Measurements from ENCODE around the gene HMGB3.
"Not testable (repeated sequence)": the region's sequence is repeated elsewhere in the genome, so short reads cannot be mapped to it uniquely, and the experiment has no call there.

HMGB3 gene

DNA sequence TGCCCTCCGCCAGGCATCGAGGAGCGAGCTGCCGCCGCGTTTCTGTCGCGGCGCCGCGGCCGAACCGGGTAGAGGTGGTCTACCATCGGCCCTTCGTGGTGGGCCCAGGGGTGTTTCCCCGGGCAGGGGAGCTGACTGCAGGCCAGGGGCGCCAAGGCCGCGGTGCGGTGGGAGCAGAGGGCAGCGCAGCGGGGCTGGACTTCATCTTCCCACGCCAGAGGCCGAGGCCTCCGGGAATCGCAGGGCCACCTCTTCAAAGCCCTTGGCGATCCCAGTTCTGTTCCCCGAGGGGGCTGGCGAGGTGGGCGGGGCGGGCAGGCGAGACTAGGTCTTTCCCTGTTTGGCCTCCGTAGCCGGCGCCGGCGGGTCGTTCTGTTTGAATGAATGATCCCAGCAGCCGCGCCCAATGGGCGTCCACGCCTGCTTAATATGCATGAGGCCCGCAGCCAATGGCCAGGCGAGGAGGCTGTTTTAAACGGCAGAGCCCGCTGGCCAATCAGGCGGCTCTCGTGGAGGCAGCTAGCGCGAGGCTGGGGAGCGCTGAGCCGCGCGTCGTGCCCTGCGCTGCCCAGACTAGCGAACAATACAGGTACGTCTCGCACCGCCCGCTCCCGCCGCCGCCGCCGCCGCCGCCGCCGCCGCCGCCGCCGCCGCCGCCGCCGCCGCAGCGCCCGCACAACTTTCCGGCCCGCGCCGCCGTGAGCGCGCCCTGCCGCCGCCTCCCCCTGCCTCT, at the start of gene HMGB3:
HMGB3 (plus strand) TSS at position 548 of the 733 bp plus-strand sequence. CDS start 2,265 bp downstream, outside the sequence.
- peak; percentile 62 for DNase-seq

DNA sequence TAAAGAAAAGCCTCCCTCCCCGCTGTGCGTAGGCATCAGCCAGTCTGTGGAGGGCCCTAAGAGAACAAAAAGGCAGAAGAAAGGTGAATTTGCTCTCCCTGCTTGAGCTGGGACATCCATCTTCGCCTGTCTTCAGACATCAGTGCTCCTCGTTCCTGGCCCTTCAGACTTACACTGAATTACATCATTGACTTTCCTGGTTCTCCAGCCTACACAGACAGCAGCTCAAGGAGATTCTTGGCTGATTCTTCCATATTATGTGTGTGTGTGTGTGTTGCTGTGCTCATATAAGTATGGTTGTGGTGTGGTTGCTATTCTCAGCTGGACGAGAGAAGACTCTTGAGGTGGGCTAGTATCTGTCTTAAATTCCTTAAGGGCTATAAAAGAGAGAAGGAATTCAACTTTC, 49.2 kb upstream of the HMGB3 start:
- no peak for DNase-seq

- DNase-seq: no peak
Measured at GRCh38 chrX:150934453-150934852, 48.7 kb upstream of the HMGB3 start.

DNA sequence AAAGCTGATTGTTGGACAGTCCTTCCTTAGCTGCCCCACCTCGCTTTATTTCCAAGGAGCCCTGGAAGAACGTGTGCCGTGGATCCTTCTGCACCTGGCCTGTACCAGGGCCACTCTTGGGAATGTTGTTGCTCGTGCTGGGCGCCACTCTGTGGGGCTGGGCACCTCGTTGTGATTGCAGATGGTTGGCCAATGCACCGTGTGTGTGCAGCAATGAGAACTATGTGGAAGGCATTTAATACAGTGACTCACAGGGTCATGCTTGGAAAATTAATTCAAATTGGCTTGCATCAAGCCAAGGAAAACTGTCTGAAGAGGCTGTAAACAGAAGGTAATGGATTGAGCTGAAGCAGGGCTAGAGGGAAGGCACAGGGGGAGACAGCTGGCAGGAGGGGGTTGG, 47.7 kb upstream of the HMGB3 start:
- no peak for DNase-seq

GRCh38 chrX:150936556-150936955, 46.6 kb upstream of the HMGB3 start:
- no peak for DNase-seq

- DNase-seq: no peak
Measured at GRCh38 chrX:150940844-150941495, 42.2 kb upstream of the HMGB3 start.

GRCh38 chrX:150941580-150941979, 41.6 kb upstream of the HMGB3 start:
- DNase-seq: no peak

DNA sequence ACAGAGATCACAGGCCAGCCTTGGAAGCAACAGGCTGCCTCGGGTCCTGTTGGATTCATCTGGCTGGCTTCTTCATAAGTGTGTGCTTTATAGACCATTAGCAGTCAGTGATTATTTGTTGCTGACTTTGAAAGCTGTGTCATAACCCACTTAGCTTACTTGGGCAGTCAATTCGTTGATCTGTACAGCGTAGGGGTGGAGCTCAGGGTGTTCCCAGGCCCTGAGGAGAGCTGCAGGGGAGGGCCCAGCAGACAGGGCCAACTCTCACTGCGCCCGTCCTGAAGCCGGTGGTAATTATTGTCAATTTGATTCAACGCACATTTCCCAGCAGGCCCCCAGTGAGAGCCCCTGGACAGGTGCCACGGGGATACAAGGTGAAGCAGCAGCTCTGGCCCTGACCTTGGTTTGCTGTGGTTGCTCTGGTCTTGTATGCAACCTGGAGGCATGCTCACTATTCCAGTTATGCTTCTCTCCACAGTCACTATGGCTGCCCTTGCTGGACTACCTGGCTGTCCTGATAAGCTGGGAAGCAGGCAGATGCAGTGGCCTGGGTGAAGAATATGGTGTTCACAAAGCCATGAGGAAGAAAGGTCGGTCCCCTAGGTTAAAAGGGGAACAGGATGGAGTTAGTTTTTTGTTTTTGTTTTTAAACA, 40.1 kb upstream of the HMGB3 start:
- no peak for DNase-seq

DNA sequence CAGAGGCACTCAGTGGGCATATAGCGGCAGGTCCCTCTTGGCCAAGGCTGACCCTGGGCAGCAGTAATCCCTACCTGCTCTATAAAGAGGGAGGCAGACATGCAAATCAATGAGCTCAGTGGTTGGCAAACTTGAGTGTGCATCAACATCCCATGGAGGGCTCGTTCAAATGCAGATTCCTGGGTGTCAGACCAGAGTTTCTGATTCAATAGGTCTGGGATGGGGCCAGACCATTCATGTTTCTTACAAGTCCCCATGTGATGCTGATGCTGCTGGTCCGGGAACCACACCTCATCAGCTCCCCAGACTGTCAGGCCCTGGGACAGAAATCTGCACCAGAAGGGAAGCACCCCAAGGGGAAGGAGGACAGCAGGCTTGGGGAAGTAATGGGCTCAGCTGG, 38.9 kb upstream of the HMGB3 start:
- DNase-seq: no peak

DNA sequence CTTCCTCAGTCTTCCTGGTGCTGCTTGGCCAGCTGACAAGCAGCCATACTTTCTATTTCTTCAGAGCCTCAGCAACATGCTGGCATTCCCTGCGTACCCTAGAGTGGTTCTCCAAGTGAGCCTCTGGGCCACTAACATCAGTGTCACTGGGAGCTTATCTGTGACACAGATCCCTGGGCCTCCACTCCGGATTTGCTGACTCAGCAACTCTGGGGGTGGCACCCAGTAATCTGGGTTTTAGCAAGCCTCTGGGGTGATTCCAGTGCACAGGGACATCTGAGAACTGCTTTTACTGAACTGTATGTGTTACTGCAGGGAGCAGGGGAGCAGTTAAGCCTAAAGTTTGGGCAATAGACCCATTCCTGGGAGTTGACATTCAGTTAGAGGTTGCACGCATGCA, 28.2 kb upstream of the HMGB3 start:
- no peak for DNase-seq

GRCh38 chrX:150955590-150955989, 27.5 kb upstream of the HMGB3 start:
- DNase-seq: no peak

GRCh38 chrX:150958177-150958576, 25.0 kb upstream of the HMGB3 start:
- DNase-seq: no peak

DNA sequence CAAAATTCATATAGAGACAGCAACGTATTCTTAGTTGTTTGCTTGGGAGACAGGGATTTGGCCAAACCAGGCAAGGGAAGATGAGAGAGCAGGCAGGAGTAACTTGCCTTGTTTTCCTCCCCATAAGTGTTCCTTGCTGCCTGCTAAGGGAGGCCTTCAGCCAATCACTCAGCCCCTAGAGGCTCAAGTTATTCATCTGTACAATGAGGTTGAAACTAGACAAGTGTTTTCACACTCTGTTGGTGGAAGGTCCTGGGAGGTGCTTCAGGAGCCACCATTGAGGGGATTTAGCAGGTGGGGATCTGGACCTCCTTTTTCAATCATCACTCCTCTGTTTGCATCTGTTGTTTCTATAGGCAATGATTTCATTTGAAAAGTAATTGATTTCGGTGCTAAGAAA, 23.6 kb upstream of the HMGB3 start:
- DNase-seq: no peak

GRCh38 chrX:150961631-150962030, 21.5 kb upstream of the HMGB3 start:
- DNase-seq: no peak

GRCh38 chrX:150964416-150964815, 18.7 kb upstream of the HMGB3 start:
- not testable (repeated sequence) for DNase-seq

- DNase-seq: no peak
Measured at GRCh38 chrX:150966235-150966634, 16.9 kb upstream of the HMGB3 start.

- DNase-seq: no peak
Measured at GRCh38 chrX:150966742-150967141, 16.4 kb upstream of the HMGB3 start.

DNA sequence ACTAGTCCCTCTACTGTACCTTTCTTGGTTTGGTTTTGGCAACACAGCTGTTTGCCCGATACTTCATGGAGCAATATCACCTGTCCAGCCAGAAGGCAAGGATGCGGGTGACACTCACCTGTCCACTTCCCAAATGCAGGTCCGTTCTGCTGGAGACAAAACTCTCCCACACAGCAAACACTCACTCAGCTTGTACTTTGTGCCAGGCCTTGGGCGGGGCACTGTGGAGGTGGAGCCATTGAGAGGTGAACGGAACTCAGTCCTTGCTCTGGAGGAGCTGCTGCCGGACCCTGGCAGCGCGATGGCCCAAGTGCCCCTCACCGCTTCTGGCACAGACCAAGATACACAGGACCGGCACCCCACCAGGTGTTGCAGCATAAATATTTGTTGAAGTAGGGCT, 15.3 kb upstream of the HMGB3 start:
- DNase-seq: no peak

DNA sequence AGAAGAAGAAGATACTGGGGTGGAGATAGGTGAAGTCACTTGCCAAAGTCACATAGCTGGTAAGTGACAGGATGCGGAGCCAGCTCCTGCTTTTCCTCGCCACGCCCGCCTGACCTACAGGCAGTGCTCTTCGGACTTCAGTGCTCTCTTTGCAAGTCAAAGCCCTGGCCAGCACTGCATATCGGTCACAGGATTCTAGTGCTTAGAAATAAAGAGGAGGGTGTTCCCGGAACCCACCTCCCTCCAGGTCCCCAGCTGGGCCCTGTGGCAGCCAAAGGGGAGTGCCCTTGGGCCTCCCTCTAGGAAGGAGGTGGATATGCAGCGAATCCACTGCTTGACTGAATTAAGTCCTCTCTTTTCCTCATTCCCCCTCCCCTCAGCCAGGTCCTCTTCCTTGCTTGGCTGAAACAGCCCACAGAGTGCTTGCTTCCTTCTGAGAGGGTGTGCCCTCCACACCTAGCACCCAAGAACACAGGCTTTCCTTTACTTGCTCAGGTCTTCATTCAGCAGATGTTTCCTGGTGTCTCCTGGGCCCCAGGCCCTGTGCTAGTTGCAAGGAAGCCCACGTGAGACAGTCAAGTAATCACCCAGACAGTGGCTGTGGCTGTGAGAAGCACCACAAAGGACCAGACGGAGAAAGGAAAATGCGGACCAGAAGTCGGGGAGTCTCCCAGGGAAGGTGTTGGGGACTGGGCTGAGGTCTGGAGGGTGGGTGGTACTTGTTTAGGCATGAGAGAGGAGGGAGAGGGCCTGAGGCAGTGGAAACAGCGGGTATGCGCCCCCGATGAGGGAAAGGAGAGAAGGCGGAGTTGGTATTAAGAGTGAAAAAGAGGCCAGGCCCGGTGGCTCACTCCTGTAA, 14.0 kb upstream of the HMGB3 start:
- DNase-seq: no peak

DNA sequence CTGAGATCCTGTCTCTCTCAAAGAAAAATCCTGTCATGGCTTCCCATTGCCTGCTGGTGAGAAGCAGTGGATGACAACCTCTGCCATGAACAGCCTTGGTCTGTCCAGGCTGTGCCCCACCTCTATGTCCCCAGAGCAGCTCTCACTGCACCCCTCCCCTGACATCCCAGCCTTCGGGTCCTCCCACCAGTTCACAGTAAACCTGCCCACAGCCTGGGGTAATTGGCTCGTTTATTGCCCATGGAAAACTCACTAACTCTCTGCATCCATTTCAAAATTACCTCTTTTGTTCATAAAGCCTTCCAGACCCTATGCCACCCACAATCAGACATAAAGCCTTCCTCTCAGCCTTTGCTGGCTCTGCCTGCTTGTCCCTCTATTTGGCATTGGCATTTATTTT, 10.7 kb upstream of the HMGB3 start:
- DNase-seq: no peak

DNA sequence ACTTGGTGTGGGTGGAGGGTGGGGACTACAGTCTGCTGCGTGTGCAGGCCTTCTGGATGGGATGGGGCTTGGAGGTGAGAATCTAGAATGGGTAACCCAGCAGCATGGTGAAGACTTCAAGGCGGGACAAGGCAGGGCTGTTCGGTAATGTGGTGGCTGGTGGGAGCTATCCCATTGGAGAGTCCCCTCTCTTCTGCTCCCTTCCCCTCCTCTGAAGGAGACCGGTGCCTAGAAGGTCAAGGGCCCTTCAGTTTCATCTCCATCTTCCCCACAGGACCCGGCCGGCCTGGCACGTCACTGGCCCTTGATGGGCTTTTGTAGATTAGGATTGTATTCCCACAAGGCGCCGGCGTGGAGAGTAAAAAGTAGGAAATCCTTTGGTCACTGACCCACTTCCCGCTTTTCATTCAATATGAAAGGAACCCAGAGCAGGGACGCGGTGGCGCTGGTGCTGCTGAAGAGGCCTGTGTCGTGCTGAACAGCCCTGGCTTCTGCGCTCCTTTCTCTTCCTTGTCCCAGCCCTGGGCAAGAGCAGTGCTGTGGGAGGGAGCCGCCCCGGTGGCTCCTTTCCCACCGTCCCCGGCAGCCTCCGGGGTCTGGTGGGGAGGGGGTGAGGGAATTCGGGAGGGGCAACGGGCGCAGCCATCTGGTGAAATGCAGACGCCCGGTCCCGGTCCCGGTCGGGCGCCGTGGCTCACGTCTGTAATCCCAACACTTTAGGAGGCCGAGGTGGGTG, 7.3 kb upstream of the HMGB3 start:
- no peak for DNase-seq

DNA sequence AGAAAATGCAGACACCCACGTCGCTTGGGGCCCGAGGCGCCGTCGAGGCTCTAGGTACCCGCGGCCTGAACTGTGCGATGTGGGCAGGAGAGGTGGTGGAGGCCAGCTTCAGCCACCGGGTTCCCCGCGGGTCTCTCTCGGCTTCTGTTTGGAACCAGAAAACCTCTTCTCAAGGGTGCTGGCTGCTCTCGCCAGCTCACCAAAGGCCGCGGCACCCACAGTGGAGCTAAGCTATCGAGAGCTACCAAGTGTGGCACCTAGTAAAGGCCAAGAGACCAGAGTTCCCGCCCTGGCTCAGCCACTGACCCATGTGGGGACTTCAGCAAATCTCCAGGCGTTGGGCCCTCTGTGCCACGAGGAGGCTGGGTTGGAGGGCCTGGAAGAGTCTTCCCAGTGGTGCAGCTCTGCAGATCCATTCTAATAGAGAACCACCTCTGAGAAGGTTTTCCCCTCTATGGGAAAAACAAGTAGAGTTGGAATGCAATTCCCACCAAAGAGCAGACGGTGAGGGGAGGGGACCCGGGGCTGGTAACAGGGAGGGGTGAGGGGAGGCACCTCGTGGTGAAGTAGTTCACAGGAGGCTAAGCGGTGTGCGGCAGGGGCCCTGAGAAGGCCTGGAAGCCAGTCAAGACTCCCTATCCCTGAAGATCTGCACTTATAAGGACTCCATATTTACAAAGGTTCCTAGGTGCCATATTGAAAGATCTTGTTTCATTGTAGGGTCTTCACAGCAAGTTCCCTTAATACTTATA, 5.5 kb upstream of the HMGB3 start:
- no peak for DNase-seq
